ENCODE results near the gene KRT1.

- TF ChIP-seq POLR2AphosphoS5 (IDR thresholded peaks at IDR 0.05) = no peak
- no peak for TF ChIP-seq EP300 (IDR thresholded peaks at IDR 0.05)
- TF ChIP-seq, protein P1, sequence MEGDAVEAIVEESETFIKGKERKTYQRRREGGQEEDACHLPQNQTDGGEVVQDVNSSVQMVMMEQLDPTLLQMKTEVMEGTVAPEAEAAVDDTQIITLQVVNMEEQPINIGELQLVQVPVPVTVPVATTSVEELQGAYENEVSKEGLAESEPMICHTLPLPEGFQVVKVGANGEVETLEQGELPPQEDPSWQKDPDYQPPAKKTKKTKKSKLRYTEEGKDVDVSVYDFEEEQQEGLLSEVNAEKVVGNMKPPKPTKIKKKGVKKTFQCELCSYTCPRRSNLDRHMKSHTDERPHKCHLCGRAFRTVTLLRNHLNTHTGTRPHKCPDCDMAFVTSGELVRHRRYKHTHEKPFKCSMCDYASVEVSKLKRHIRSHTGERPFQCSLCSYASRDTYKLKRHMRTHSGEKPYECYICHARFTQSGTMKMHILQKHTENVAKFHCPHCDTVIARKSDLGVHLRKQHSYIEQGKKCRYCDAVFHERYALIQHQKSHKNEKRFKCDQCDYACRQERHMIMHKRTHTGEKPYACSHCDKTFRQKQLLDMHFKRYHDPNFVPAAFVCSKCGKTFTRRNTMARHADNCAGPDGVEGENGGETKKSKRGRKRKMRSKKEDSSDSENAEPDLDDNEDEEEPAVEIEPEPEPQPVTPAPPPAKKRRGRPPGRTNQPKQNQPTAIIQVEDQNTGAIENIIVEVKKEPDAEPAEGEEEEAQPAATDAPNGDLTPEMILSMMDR (IDR thresholded peaks at IDR 0.05) = no peak
Observed at GRCh38 chr12:52704464-52704863, 24.3 kb upstream of the KRT1 start.

Measured in suprapubic skin (tissue), 4 donors.